ENCODE measurements around the gene CYCS.
"Not testable (repeated sequence)": the region's sequence is repeated elsewhere in the genome, so short reads cannot be mapped to it uniquely, and the experiment has no call there.

CYCS gene

DNA sequence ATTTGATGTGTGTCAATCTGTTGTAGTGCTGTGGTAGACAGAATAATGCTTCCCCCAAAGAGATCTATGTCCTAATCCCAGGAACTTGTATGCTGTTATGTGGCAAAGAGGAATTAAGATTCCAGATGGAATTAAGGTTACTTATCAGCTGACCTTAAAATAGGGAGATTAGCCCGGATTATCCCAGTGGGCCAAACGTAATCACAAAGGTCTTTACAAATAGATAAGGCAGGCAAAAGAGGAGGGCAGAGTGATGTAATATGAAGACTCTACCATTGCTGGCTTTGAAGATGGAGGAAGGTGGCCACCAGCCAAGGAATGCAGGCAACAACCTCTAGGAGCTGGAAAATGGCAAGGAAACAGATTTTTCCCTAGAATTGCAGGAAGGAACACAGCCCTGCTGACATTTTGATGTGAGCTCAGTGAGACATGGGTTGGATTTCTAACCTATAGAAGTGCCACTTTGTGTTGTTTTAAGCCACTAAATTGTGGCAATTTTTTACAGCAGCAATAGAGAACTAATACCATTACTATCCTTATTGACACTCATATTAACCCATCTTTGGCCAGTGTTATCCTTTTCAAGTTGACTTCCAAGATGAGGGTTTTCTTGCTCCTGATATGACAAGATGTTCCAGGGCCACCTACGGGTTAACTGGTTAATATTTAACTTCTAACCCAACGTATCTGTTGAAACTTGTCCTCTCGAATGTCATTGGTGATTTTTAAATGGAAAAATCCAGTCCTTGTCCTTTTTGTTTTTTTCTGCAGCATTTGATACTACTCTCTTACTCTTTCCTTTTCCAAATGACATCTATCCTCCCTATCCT, 29.3 kb downstream of the CYCS start:
- H2AFZ ChIP-seq (ENCODE audit: low read length, unreplicated experiment) = no peak overlapping the region
- H3K36me3 ChIP-seq (ENCODE audit: insufficient read depth, low read length) = no peaks in the 10 kb centered on the region

GRCh38 chr7:25093268-25093826, 31.7 kb downstream of the CYCS start:
- H3K79me2 ChIP-seq (ENCODE audit: control insufficient read depth, insufficient read depth, low read length, unreplicated experiment) = no peaks in the 10 kb centered on the region
- no peaks in the 10 kb centered on the region for H3K36me3 ChIP-seq (ENCODE audit: insufficient read depth, low read length)
- no peak overlapping the region for H3K4me3 ChIP-seq (ENCODE audit: low read depth, low read length)
- no peaks in the 10 kb centered on the region for H3K4me1 ChIP-seq (ENCODE audit: control insufficient read depth, insufficient read depth, low read length, unreplicated experiment)
- no peak overlapping the region for H2AFZ ChIP-seq (ENCODE audit: low read length, unreplicated experiment)
- H3K27ac ChIP-seq (ENCODE audit: low read depth, low read length) = no peak overlapping the region
- H3K27me3 ChIP-seq (ENCODE audit: insufficient read depth, low read length) = no peaks in the 10 kb centered on the region

More for the DNA sequence above, 29.3 kb downstream of the CYCS start:
- no peak overlapping the region for H3K27ac ChIP-seq (ENCODE audit: low read depth, low read length)
- H3K4me3 ChIP-seq (ENCODE audit: low read depth, low read length) = no peak overlapping the region
- H3K79me2 ChIP-seq (ENCODE audit: control insufficient read depth, insufficient read depth, low read length, unreplicated experiment) = no peaks in the 10 kb centered on the region
- no peaks in the 10 kb centered on the region for H3K27me3 ChIP-seq (ENCODE audit: insufficient read depth, low read length)
- no peaks in the 10 kb centered on the region for H3K4me1 ChIP-seq (ENCODE audit: control insufficient read depth, insufficient read depth, low read length, unreplicated experiment)

DNA sequence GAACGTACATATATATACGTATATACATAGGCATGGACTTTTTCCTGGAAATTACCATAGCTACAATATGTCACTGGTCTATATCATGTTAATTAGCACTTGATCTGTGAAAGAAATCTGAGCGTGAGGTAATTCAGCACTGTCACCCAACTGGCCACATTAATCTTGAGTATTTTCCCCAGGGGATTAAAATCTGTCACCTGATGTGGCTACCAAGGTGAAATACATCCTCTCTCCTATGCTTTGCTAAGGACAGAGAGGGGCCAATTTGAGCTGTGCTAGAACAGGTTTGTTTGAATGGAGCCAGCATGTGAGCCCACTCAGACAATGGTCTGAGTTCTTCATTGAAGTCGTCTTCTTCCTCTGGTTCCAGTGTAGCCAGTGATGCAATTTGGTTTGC, 33.3 kb downstream of the CYCS start:
- H3K4me3 ChIP-seq (ENCODE audit: low read depth, low read length) = no peak overlapping the region
- no peak overlapping the region for H3K27ac ChIP-seq (ENCODE audit: low read depth, low read length)
- no peaks in the 10 kb centered on the region for H3K4me1 ChIP-seq (ENCODE audit: control insufficient read depth, insufficient read depth, low read length, unreplicated experiment)
- no peaks in the 10 kb centered on the region for H3K79me2 ChIP-seq (ENCODE audit: control insufficient read depth, insufficient read depth, low read length, unreplicated experiment)
- H3K36me3 ChIP-seq (ENCODE audit: insufficient read depth, low read length) = no peaks in the 10 kb centered on the region
- no peak overlapping the region for H2AFZ ChIP-seq (ENCODE audit: low read length, unreplicated experiment)
- H3K27me3 ChIP-seq (ENCODE audit: insufficient read depth, low read length) = no peaks in the 10 kb centered on the region

DNA sequence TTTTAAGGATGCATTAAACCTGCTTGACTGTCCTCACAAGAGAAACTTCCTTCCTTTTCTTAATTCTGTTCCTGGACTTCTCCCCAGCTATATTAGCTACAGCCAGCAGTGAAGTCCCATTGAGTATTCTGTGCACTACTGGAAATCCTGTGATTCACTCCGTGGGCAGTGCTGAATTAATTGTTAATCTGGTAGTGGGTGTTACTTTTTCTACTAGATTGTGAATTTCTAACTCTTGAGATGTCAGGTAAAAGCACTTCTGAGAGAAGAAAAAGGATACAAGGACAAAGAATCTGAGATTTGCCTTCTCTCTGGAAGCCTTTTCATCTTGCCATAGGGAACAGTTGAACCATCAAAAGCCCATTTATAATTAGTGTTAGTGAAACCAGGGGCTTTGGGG, 33.9 kb downstream of the CYCS start:
- no peak overlapping the region for H2AFZ ChIP-seq (ENCODE audit: low read length, unreplicated experiment)
- H3K27ac ChIP-seq (ENCODE audit: low read depth, low read length) = no peak overlapping the region
- H3K4me3 ChIP-seq (ENCODE audit: low read depth, low read length) = no peak overlapping the region
- no peaks in the 10 kb centered on the region for H3K27me3 ChIP-seq (ENCODE audit: insufficient read depth, low read length)
- no peaks in the 10 kb centered on the region for H3K36me3 ChIP-seq (ENCODE audit: insufficient read depth, low read length)
- no peaks in the 10 kb centered on the region for H3K79me2 ChIP-seq (ENCODE audit: control insufficient read depth, insufficient read depth, low read length, unreplicated experiment)
- no peaks in the 10 kb centered on the region for H3K4me1 ChIP-seq (ENCODE audit: control insufficient read depth, insufficient read depth, low read length, unreplicated experiment)

DNA sequence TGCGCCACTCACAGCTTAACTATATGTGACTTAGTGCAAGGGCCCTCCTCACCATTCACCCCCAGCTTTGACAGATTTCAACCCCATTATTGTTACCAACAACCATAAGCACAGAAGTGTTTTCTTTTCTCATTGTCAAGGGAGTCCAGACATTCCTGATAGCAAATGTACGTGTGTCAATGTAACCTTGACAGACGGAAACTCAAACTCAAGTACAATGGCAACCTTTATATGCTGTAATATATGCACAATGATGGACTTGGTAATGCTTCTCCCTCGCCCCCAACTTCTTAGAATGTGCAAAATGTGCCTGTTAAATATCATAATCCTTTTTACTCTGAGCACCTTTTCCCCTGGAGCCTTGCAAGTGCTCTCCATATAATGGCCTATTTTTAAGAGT, 34.7 kb downstream of the CYCS start:
- no peaks in the 10 kb centered on the region for H3K36me3 ChIP-seq (ENCODE audit: insufficient read depth, low read length)
- H3K27me3 ChIP-seq (ENCODE audit: insufficient read depth, low read length) = no peaks in the 10 kb centered on the region
- H3K27ac ChIP-seq (ENCODE audit: low read depth, low read length) = no peak overlapping the region
- H2AFZ ChIP-seq (ENCODE audit: low read length, unreplicated experiment) = no peak overlapping the region
- H3K79me2 ChIP-seq (ENCODE audit: control insufficient read depth, insufficient read depth, low read length, unreplicated experiment) = no peaks in the 10 kb centered on the region
- H3K4me3 ChIP-seq (ENCODE audit: low read depth, low read length) = no peak overlapping the region
- no peaks in the 10 kb centered on the region for H3K4me1 ChIP-seq (ENCODE audit: control insufficient read depth, insufficient read depth, low read length, unreplicated experiment)

GRCh38 chr7:25087855-25088254, 37.2 kb downstream of the CYCS start:
- H3K4me1 ChIP-seq (ENCODE audit: control insufficient read depth, insufficient read depth, low read length, unreplicated experiment) = no peaks in the 10 kb centered on the region
- H3K36me3 ChIP-seq (ENCODE audit: insufficient read depth, low read length) = no peaks in the 10 kb centered on the region
- no peak overlapping the region for H3K27ac ChIP-seq (ENCODE audit: low read depth, low read length)
- H3K79me2 ChIP-seq (ENCODE audit: control insufficient read depth, insufficient read depth, low read length, unreplicated experiment) = no peaks in the 10 kb centered on the region
- no peak overlapping the region for H3K4me3 ChIP-seq (ENCODE audit: low read depth, low read length)
- H3K27me3 ChIP-seq (ENCODE audit: insufficient read depth, low read length) = no peaks in the 10 kb centered on the region
- H2AFZ ChIP-seq (ENCODE audit: low read length, unreplicated experiment) = peak overlapping the region; percentile 25

- Histone ChIP-seq H3K4me1 (ENCODE audit: control insufficient read depth, insufficient read depth, low read length, unreplicated experiment) (no peaks in the 10 kb centered on the region), H3K27ac (ENCODE audit: low read depth, low read length) (no peak overlapping the region), H3K79me2 (ENCODE audit: control insufficient read depth, insufficient read depth, low read length, unreplicated experiment) (no peaks in the 10 kb centered on the region), H2AFZ (ENCODE audit: low read length, unreplicated experiment) (no peak overlapping the region), H3K27me3 (ENCODE audit: insufficient read depth, low read length) (no peaks in the 10 kb centered on the region), H3K36me3 (ENCODE audit: insufficient read depth, low read length) (no peaks in the 10 kb centered on the region), H3K4me3 (ENCODE audit: low read depth, low read length) (no peak overlapping the region)
Measured at GRCh38 chr7:25084821-25085220, 40.2 kb downstream of the CYCS start.

DNA sequence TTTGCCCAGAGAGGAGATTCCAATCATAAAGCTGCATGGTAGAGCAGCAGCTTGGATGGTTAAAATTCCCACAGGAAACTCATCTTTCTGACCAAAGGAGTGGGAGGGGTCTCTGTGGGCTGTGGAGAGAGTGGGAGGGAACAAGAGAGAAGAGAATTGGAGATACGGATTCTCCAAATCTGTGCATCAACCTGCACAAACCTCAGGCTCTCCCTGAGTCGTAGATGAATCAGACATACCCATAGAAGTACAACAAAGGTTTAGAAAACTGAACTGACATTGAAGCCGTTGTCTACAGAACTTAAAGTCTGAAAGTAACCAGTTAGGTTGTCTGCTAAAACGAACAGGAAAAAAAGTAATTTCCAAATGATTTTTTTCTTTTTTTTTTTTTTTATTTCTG, 41.9 kb downstream of the CYCS start:
- Histone ChIP-seq H3K27me3 (ENCODE audit: insufficient read depth, low read length) (no peaks in the 10 kb centered on the region), H3K4me1 (ENCODE audit: control insufficient read depth, insufficient read depth, low read length, unreplicated experiment) (peaks cover 3% of the 10 kb centered on the region), H3K79me2 (ENCODE audit: control insufficient read depth, insufficient read depth, low read length, unreplicated experiment) (no peaks in the 10 kb centered on the region), H3K27ac (ENCODE audit: low read depth, low read length) (no peak overlapping the region), H2AFZ (ENCODE audit: low read length, unreplicated experiment) (no peak overlapping the region), H3K36me3 (ENCODE audit: insufficient read depth, low read length) (no peaks in the 10 kb centered on the region), H3K4me3 (ENCODE audit: low read depth, low read length) (no peak overlapping the region)

GRCh38 chr7:25082041-25082440, 43.0 kb downstream of the CYCS start:
- not testable (repeated sequence) for H2AFZ ChIP-seq (ENCODE audit: low read length, unreplicated experiment); H3K4me3 ChIP-seq (ENCODE audit: low read depth, low read length); H3K27ac ChIP-seq (ENCODE audit: low read depth, low read length); H3K4me1 ChIP-seq (ENCODE audit: control insufficient read depth, insufficient read depth, low read length, unreplicated experiment); H3K79me2 ChIP-seq (ENCODE audit: control insufficient read depth, insufficient read depth, low read length, unreplicated experiment); H3K27me3 ChIP-seq (ENCODE audit: insufficient read depth, low read length); H3K36me3 ChIP-seq (ENCODE audit: insufficient read depth, low read length)

GRCh38 chr7:25077096-25077495, 48.0 kb downstream of the CYCS start:
- Histone ChIP-seq H3K79me2 (ENCODE audit: control insufficient read depth, insufficient read depth, low read length, unreplicated experiment) (no peaks in the 10 kb centered on the region), H2AFZ (ENCODE audit: low read length, unreplicated experiment) (no peak overlapping the region), H3K4me3 (ENCODE audit: low read depth, low read length) (no peak overlapping the region), H3K27me3 (ENCODE audit: insufficient read depth, low read length) (no peaks in the 10 kb centered on the region), H3K27ac (ENCODE audit: low read depth, low read length) (no peak overlapping the region), H3K4me1 (ENCODE audit: control insufficient read depth, insufficient read depth, low read length, unreplicated experiment) (peaks cover 6% of the 10 kb centered on the region), H3K36me3 (ENCODE audit: insufficient read depth, low read length) (no peaks in the 10 kb centered on the region)

- Histone ChIP-seq H3K36me3 (ENCODE audit: insufficient read depth, low read length) (no peaks in the 10 kb centered on the region), H3K27ac (ENCODE audit: low read depth, low read length) (no peak overlapping the region), H2AFZ (ENCODE audit: low read length, unreplicated experiment) (no peak overlapping the region), H3K4me1 (ENCODE audit: control insufficient read depth, insufficient read depth, low read length, unreplicated experiment) (peaks cover 6% of the 10 kb centered on the region), H3K27me3 (ENCODE audit: insufficient read depth, low read length) (no peaks in the 10 kb centered on the region), H3K79me2 (ENCODE audit: control insufficient read depth, insufficient read depth, low read length, unreplicated experiment) (no peaks in the 10 kb centered on the region), H3K4me3 (ENCODE audit: low read depth, low read length) (no peak overlapping the region)
Measured at GRCh38 chr7:25075459-25075858, 49.6 kb downstream of the CYCS start.
